GM19240 (cell line): ENCODE measurements around the gene LHX4.

Source experiments
- DNase-seq: peaks from one replicate; pipeline ENCODE4 v3.0.0; 2011; ENCODE audit warnings: low spot score; ENCODE audit not compliant: insufficient read length

The LHX4 gene

DNA sequence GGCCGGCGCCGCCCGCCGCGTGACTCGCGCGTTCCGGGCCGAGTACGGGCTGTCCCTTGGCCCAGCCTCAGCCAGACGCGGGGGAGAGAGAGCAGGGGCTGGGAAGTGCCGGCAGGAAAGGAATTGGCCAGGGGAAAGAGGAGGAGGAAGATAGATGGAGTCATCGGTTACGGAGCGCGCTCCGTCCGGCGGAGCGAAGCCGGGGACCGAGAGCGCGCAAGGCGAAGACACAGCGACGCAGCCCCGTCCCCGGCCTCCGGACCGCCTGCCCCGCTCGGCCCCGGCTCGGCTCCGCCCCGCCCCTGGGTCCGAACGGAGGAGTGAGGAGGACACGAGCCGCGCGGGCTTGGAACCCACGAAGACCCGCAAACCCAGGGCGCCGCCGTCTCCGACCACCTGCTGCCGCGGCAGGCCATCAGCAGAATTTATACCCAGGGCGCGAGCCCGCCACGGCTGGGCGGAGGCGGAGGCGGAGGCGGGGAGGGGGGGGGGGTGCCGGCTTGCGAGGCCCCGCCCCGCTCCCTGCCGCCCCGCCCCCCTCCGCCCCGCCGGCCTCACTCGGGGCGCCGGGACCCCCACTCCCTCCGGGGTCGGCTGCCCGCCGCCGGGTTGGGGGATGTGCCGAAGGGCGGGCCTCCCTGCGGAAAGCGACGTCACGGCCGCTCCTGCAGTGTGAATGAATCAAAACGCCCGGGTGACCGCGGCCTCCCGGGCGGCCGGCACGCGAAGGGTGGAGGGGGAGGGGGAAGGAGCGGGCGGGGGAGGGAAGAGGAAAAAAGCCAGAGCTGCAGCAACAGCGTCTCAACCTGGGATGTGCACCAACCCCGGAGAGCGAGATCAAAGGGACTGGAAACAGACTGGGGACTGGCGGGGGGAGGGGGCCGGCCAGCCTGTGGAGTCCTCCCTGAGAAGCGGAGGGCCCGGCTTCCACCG is at the start of gene LHX4:
LHX4 (plus strand) TSS at position 782 of the 933 bp plus-strand sequence. CDS start 266 bp downstream, outside the sequence.
- DNase-seq: no peak

DNA sequence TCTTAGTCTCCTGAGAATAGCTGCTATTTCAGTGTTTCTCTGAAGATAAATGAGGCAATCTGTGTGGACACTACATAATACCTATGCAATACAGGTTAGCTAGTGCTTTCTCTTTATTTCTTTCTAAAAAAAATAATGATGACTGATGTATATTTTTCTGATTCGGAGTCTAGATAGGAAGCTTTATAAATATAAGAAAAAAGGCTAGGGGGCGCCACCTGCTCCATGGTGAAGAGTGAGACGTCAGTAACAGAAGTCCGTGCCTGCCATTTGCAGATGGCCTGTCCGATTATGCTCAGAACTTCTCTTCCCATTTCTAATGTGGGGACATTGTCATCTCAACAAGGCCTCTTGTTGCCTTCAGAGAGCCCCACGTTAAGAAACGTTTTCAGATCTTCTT is 49.0 kb upstream of the LHX4 start:
- no peak for DNase-seq

DNA sequence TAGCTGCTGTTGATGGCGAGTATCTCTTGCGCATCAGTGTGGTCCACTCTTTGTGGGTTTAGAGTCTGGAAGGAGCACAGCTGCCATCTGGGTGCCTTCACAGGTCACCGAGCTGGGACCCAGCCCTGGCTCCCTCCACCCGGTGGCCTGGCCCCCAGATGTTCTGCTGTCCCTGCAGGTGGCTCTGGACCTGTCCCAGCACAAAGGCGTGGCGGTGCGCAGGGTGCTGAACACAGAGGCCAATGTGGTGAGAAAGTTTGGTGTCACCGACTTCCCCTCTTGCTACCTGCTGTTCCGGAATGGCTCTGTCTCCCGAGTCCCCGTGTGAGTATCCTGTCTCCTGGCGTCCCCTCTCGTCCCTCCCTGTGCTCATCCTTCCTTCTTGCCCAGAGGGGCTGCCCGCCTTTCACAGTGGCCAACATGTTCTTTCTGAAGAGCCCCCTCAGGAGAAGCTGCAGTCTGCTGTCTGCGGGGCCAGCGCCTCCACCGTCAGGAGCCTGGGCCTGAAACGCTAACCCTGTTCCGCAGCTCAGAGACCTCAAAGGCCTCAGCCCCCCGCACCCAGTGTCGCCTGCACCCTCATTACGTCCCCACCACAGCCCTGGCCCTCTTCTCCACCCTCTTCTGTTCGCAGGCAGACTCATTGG is 47.9 kb upstream of the LHX4 start:
- DNase-seq: no peak

DNA sequence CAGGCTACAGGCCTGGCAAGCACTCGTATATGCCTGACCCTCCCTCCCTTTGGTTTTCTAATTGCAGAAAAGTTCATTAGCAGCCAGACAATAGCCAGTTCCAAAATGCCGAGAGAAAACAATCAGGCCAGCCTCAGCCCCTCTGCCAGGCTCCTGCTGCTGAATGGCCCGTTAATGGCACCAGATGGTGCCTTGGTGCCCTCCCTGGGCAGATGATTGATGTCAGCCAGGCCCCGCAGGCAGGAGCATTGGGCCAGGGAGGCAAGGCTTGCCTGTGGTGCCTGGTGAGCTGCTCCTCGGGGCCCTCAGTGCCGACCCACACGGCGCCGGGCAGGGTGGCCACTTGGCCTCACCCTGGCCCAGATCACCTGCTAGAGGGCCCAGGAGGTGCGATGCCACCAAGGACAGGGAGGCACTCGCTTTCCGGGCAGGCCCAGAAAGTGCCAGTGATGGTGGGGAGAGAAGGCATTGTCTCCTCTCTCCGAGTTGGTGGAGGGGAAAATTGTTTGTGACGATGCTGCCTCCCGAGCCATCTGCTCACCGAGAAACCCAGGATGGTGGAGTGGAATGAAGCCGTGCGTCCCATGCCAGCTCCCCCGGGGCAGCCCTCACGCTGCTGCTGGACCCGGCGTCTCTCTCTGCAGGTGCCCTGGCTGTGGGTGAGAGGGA is 47.3 kb upstream of the LHX4 start:
- DNase-seq: no peak

DNA sequence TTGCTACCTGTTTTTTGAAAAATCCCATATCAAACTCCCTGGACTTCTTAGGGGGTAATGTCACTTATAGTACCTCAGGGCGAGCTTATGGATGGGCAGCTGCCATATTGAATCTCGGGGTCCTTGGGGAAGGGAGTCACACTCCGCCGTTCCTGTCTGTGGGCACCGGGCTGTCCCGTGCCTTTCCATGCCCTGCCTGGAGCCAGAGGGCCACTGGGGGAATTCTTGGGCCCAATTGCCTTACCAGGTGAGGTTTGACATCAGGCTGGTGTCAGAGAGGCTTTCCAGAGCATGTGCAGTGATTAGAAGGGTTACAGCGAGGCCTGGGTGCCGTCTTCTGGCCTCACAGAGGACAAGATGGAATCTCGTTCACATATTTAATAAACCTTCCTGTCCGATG is 46.6 kb upstream of the LHX4 start:
- DNase-seq: no peak

DNA sequence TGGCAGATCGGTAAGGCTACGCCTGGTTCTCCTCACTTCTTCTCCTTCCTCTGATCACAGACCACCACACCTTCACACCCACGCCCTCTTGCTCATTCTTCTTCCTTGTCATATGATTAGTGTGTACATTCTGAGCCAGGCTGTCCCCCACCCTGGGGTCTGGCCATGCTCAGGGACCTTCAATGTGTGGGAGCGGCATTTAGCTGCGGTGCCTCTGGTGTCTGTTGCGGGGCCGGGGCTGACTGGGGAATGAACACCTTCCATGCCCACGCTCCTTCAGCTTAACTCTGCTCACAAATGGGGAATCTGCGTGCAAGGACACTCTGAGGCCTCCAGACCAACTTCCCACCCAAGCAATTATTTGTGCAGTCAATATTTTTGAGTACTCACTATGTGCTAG is 46.0 kb upstream of the LHX4 start:
- no peak for DNase-seq

DNA sequence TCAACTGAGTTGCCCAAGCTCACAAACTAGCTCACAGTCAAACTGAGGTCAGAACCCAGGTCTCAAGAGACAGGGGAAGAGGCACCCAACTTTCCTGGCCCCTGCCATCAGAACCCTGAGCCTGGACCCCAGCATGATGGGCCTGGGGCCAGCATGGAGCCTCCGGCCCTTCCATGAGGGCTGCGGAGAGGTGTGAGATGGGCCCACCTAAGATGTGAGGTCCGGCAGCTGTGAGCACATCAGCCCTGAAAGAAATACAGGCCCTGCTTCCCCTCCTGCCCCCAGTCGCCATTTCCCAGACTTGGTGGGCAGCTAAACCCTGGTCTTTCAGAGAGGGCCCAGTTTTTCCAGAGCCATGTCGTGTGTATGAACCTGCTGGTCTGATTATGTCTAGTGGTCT is 44.8 kb upstream of the LHX4 start:
- DNase-seq: no peak

DNA sequence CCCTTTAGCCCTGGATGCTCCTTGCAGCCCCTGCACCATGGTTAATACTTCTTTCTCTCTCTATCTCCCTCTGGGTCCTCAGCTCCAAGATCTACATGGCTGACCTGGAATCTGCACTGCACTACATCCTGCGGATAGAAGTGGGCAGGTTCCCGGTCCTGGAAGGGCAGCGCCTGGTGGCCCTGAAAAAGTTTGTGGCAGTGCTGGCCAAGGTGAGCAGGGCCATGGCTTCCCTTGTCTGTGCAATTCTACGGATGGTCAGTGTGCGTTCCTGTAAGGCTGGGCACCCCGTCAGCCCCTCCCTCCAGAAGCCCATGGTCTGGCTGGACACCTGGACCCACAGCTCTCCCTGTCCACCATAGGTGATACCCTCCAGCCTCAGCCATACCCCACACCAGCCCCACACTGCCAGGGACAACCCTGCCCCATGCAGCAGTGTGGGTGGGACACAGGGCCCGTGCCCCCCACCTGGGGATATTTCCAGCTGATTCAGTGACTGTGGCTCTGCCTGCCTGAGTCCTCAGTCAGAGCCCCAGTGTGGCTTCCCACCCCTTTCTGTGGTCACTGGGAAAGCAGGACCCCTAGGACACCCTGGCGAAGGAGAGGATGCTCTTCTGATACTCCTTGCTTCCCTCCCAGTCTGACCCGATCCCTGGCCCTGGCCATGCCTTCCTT is 44.0 kb upstream of the LHX4 start:
- no peak for DNase-seq

DNA sequence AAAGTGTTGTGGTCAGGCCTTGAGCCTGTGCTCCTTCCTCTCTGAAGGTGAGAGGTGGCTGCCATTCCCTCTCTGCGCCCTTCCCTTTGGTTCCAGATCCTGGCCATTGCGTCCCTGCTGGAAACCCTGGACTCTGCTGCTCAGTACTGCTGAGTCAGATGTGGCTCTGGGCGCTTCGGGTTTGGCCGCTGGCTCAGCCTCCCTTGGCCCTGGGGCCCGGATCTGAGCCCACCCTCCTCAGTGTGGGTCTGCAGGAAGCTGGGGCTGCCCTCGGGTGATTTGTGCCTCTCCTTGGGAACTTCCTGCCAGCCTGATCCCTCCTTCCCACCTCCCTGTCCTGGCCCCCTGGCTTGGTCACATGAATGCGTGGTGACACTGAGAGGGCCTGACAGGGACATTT is 43.2 kb upstream of the LHX4 start:
- no peak for DNase-seq

DNA sequence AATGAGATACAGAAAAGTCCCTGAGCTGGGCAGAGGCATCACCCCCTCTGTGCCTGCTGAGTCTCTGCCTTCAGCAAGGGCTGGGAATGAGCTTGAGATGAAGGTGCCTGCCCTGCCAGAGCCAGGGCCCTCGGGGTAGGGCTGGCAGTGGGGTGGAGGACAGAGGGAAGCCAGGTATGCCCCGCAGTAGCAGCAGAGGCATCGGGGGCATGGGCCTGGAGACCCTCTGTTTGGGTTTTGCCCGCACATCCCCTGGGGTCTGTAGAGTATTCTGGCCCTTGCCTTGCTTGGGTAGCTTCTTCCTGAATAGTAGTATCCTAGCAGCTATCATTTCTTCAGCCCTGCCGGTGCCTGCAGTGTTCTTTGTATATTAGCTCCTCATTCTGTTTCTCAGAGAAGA is 42.4 kb upstream of the LHX4 start:
- DNase-seq: no peak

DNA sequence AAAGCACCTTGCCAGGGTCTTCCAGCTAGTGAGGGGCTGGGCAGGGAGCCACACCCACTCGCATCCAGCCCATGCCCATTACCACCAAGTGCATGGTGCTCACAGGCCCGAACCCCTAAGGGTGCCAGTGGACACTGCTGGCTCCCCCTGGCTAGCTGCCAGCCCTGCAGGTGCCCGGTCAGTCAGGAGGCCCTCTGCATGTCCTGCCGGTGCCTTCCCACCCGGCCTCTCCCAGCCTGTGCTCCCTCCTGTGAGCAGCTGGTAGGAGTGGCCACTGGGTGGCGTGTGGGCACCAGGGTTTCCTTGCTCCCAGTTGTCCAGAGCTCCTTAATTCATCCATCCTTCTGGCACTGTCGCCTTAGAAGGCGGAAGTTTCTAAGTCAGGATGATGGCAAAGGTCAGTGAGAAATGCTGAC is 42.0 kb upstream of the LHX4 start:
- peak; percentile 31 for DNase-seq

DNA sequence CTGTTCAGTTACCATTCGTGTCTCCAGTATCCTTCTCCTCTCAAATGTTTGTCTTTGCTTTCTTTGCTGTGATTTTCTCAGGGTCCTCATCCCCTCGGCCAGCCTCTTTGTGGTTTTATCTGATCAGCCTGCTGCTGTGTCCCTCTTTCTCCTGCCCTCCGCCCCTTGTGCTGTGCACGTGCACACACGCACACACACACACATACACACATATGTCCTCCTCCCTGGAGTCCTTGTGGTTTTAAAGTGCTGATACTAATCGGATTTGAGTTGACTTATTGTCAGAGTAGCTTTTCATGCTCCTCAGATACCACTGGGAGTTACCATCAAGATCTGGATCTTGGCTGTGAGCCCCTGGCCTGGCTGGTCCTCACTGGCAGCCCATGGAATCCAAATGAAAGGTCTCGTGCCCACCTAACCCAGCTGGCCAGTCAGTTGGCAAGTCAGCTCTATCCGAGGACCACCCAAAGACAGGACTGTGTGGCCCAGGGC is 41.3 kb upstream of the LHX4 start:
- DNase-seq: no peak

DNA sequence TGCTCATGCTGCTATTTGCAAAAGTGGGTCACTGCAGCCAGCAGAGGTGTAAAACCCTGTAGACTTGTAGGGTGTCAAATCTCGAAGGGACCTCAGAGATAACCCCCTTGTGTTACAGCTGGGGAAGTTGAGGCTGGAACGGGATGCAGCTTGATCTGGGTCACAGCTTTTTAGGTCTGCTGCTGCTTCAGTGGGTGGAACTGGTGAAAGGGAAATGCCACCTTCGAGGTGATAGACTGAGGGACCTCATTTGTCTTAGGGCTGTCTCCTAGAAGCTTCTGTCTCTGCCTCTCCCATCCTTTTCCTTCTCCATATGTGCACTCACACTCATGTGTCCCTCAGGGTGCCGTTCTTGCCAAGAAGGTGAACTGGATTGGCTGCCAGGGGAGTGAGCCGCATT is 40.0 kb upstream of the LHX4 start:
- no peak for DNase-seq

DNA sequence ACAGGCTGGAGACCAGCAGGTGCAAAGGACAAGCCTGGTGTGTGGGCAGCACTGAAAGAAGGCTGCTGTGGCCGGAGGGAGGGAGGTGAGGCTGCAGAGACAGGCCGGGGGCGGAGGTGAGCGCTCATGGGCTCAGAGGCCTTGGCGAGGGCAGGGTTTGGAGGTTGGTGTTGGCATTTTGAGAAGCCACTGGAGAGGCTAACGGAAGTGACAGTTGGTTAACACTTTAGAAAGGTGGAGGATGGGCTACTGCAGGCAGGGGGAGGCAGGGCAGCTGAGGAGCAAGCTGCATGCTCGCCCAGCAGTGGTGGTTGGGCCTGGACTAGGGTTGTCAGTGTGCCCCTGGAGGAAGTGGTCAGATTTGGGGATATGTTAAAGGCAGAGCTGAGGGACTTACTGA is 37.9 kb upstream of the LHX4 start:
- DNase-seq: no peak

DNA sequence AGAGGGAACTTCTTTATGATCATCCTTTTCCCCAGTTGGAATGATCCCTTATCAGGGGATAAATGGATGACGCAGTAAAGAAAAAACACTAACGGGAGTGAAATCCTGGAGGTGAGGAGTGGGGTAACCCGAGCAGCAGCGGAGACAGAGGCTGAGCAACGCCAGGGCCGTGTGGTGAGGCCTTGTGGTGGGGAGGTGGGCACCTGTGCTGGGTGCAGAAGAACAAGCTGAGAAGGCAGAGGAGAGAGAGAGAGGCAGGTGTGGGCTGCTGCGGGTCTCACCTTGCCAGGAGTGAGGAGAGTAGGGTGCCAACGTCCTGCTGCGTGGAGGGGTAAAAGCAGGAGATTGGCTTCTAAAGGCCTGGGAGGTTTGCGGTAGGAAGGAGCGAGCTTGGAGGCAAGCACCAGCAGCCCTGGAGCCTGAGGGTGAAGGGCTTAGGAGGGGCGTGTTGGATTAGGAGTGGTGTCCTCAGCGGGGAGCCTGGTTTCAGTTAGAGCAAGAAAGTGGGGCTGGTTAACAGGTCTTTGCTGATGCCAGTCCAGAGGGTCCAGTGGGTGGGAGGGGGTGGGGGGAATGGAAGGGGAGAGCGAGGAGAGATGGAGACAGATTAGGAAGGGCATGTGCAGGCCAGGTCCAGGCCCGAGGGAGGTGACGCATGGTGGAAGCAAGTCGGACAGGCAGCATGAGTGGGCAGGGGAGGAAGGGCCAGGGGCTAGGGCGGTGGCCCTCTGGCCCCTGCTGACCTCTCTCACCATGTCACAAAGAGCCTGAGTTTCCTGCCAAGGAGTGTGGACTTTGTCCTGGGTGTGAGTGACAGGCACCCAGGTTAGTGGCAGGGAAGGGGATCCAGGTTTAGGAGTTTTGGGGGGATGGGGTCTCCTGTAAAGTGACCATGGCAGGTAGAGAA is 36.7 kb upstream of the LHX4 start:
- no peak for DNase-seq

DNA sequence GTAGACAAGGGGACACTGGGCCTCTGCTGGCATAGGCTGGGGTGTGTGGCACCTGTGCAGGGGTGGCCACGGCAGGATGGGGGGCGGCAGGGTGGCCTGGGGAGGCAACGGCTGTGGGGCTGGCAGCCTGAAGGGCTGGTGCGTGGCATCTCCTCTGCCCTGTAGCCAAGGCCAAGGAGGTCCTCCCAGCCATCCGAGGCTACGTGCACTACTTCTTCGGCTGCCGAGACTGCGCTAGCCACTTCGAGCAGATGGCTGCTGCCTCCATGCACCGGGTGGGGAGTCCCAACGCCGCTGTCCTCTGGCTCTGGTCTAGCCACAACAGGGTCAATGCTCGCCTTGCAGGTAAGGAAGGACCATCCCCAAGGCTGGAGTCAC is 36.0 kb upstream of the LHX4 start:
- no peak for DNase-seq

DNA sequence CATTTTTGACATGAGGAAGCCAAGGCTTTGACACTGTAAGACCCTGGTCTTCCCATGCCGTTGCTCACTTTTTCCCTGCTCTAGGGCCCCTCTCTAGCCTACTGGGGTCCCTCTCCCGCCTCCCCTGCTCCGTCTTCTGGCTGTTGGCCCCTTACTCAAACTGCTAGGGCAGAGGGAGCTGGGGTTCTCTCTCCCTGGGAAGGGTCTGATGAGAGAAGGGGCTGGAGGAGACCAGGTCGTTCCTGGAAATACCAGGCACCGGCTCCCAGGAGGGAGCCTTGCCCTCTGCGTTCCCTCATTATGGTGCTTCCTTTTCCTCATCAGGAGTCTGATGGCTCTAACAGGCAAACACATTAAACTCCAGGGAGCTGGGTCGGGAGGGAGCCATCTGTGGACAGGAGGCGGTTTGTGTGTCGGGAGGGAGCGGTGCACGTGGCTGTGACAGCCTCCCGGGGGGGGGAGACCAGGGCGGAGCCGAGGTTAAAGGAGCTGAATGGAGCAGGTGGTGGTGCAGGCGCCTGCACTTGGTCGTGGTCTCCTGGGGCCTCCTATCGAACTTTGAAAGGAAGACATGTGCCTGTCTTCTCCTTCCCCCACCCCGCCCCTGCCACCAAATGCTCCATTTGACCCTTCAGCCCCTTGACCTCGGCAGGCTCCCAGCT is 35.4 kb upstream of the LHX4 start:
- no peak for DNase-seq

DNA sequence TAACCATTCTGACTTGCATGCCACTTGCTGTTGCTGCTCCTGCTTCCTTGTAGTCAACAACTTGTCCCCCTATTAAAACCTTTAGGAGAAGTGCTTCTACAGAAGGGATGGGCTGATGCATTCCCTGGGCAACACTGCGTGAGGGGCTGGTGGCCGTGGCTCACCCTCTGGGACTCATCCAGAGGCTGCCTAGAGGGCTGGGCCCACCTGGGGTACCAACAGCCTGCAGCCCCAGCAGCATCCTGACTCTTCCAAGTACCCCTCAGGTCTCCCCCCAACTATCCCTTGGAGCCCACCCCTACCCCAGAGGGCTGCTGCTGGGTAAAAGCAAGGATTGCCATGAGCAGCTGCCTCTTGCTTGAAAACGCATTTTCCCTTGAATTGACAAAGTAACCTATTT is 34.7 kb upstream of the LHX4 start:
- DNase-seq: no peak

DNA sequence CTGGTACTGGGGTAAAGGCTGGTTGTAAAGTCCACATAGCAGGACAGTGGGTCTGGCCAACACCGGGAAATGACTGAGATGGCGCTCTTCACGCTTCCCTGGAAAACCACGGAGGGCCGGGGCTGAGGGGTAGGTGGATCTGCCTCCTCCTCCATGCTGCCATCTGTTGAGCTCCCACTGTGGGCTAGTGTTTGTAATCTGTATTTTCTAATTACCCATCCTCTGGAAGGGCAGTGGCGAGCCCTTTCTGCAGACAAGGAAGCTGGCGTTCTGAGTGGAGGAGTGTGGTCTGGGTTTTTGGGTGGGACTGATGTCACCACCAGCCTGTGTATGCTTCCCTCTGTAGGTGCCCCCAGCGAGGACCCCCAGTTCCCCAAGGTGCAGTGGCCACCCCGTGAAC is 34.1 kb upstream of the LHX4 start:
- no peak for DNase-seq

DNA sequence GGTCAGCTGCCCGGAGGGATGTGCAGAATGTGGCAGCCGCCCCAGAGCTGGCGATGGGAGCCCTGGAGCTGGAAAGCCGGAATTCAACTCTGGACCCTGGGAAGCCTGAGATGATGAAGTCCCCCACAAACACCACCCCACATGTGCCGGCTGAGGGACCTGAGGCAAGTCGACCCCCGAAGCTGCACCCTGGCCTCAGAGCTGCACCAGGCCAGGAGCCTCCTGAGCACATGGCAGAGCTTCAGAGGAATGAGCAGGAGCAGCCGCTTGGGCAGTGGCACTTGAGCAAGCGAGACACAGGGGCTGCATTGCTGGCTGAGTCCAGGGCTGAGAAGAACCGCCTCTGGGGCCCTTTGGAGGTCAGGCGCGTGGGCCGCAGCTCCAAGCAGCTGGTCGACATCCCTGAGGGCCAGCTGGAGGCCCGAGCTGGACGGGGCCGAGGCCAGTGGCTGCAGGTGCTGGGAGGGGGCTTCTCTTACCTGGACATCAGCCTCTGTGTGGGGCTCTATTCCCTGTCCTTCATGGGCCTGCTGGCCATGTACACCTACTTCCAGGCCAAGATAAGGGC is 33.5 kb upstream of the LHX4 start:
- no peak for DNase-seq
